GM10847 (cell line): ENCODE results near the gene VAV3.

Experiments used
- POLR2A ChIP-seq: IDR thresholded peaks from 2 replicates; pipeline ENCODE4 v1.6.1; 2011; ENCODE audit not compliant: insufficient read length; ENCODE audit errors: extremely low read depth

The VAV3 gene, protein sequence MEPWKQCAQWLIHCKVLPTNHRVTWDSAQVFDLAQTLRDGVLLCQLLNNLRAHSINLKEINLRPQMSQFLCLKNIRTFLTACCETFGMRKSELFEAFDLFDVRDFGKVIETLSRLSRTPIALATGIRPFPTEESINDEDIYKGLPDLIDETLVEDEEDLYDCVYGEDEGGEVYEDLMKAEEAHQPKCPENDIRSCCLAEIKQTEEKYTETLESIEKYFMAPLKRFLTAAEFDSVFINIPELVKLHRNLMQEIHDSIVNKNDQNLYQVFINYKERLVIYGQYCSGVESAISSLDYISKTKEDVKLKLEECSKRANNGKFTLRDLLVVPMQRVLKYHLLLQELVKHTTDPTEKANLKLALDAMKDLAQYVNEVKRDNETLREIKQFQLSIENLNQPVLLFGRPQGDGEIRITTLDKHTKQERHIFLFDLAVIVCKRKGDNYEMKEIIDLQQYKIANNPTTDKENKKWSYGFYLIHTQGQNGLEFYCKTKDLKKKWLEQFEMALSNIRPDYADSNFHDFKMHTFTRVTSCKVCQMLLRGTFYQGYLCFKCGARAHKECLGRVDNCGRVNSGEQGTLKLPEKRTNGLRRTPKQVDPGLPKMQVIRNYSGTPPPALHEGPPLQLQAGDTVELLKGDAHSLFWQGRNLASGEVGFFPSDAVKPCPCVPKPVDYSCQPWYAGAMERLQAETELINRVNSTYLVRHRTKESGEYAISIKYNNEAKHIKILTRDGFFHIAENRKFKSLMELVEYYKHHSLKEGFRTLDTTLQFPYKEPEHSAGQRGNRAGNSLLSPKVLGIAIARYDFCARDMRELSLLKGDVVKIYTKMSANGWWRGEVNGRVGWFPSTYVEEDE

DNA sequence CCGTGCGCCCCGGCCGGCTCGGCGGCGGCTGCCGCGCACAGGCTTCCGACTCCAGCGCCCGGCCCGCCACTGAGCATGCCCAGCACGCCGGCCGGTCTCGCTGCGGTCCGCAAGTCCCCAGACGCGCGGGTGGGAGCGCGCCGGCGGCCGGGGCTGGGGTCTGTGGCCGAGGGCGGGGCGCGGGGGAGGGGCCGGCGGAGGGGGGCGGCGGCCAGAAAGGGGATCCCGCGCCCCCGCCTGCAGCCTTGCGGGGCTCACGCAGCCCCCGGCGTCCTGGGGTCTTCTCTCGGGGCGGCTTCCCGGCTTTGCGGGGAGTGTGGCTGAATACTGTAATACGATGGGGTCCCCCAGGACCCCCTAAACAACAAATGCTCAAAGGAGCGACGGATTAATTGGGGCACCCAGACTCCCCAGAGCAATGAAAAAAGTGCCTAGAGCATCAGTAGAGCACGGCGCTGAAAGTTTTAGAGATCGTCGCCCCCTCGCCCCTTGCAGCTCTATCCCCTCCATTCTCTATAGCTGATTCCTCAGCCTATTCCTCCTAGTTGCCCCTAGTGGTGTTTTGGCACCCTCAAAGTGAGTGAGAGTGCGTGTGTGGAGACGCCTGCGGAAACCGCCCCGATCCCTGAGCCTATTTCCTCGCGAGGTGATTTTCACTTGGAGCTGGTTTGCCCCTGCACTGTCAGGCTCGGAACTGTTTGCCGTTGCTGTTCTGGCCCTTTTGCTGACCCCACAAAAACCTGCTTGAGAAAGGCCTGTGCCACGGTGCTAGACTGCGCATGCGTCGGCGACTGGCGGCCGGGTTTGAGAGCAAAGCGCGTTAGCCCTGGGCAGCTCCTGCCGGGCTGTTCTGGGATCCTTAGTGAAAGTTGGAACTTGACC is at the start of gene VAV3:
VAV3 (minus strand) TSS at position 71 of the 882 bp plus-strand sequence. CDS start 311 bp downstream, outside the sequence.
- TF ChIP-seq POLR2A = no peak

DNA sequence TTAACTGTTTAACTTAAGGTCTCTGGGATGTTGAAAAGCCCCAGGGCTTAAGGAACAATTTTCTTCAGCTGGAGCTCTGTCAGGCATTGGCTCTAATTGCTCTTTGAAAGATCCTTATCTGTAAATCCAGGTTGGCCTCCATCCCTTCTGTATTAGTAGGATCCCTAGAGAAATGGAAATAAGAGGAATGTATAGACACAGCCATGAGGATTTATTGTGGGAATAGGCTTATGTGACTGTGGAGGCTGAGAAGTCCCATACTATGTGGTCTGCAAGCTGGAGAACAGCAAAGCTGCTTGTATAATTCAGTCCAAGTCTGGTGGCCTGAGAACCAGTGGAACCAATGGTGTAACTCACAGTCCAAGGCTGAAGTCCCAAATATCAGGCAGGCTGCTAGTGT is 47.6 kb upstream of the VAV3 start:
- no peak for TF ChIP-seq POLR2A

DNA sequence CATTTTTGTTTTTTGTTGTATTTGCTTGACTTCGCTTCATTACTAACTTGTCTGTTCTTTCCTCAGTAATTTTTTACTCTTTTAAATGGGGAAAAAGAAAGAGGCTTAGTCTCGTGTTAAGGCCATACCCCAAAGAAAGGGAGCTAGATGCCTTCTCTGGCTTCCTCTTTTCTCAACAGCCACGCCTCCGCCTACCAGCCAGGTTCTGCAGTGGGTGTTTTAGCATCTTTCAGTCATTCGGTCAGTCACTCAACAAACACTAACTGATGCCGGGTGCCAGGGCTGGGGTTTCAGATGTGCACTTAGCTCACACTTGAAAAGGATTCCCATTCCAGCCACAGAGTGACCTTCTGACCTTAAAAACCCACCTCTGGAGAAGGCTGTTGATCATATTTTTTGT is 46.3 kb upstream of the VAV3 start:
- TF ChIP-seq POLR2A = no peak

DNA sequence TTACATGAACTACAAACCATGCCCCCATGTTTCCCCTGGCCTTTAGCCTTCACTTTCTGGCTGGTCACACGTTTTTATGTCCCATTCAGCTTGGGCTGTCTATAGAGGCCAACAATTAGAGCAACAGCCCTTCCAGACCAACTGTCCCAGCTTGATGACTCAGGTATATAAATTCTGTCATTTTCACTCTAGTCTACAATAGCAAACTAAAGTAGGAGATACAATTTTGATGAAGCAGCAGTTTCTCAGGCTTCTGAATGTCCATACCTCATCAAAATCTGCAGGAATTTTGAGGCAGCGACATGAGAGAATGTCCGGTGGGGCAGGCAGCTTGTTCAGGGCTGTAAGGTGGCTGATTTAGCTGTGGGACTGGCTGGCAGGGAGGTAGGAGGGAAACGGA is 45.6 kb upstream of the VAV3 start:
- no peak for TF ChIP-seq POLR2A

DNA sequence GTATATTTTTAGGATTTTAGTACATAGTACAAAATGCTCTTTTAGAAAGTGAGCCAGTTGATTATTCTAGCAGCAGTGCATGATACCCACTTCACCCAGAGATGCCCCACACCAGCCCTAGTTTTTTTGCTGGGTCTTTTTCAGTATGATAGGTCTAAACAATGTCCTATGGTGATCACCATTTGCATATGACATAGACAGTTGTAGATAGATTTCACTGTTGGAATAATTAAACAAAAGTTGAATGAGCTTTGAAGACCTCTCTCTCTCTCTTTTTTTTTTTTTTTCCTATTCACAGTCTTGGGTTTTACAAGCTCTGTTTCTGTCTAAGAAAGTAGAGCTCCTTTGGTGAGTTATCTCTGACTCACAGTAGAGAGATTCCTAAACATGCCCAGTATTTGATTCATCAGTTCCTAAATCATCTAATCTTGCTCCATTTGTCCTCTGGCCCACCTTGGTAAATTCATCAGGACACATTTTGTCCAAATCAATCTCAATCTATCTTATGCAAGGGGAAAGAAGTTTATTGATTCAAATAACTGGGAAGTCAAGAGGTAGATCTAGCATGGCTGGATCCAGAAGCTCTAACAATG is 44.7 kb upstream of the VAV3 start:
- no peak for TF ChIP-seq POLR2A

DNA sequence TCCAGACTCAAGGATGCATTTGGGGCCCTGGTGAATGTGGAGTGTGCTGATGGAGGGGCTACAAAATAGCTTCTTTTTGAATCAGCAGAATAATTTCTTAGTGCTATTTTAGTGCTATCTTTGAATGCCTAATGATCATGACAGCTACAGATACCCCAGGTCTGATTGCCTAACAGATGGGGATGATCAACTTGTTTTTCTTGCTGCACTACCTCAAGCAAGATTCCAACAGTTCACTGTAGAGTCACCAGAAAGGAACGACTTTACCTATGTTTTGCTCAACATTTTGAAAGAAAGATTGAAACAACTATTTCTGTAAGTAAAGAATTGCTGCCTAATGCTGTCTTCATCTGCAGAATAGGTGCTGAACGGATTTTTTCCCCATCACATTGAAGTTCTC is 42.6 kb upstream of the VAV3 start:
- TF ChIP-seq POLR2A = no peak

DNA sequence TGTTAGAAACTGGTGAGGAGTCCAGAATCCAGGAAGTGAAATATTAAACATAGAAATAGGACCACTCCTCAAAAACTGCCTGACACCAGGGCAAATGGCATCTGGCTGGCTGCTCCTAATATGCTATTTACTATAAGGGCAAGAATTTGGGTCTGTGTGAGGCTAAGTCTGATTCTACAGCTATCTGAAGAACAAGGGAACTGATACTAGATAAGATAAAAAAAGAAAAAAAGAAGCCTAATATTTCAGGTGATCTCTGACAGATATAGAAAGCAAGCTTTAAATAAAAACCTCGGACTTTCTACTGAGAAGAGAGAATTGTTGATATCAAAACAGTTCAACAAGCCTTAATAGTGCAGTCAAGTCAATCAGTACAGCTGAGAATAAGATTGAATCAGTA is 42.1 kb upstream of the VAV3 start:
- no peak for TF ChIP-seq POLR2A

DNA sequence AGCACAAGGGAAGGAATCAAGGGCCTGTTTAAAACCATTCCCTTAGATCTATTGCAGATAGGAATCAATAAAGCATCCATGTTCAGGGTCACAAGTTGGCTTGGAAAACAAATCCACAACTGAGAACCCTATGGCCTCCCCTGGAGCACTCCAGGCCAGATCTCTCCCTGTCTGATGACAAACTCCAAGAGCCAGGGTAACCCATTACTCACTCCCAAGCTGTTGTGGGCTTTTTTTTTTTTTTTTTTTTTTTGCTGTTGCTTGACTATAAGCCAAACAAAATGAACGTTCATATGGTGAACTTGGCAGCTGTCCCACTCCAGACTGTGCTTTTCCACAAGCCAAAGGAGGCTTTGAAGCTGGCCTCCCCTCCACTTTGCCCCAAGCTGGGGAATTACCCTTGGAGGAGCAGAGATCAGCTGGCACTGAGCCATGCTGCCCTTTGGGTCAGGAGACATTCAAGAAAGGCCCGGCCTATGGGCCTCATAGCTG is 35.7 kb upstream of the VAV3 start:
- TF ChIP-seq POLR2A = no peak

DNA sequence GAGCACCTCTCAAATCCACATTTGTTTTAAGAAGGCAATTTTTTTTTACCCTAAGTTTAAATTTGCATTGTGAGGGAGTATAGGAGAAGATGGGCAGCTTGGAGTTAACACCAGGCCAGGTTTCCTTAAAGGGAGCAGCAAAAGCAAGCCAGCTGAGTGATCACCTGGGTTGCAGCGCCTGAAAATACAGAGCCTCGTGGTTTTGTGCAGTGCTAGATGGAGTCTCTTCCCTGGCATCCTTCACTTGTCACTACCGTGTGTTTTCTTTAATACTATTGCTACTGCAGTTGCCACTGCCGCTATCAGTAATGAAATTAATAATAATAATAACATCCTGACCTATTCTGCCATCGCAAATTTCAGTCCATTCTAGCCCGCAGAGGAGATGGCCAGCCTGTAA is 35.2 kb upstream of the VAV3 start:
- no peak for TF ChIP-seq POLR2A

DNA sequence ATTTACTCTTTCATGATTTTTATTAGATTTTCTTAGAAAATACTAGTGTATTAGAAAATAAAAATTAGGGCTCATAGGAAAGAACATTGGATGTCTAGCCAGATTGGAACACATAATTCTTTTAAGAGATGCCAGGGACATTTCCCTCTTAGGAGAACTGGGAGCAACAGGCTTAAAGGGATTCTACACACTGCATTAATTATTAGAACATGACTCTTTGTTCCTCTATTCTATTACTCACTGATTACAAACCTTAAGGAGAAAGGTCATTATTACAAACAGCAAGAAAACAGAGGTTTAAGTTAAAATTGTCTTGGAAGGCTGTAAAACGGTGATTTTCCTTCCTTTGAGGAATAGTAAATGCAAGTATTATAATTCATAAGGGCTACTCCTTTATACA is 32.9 kb upstream of the VAV3 start:
- TF ChIP-seq POLR2A = no peak

DNA sequence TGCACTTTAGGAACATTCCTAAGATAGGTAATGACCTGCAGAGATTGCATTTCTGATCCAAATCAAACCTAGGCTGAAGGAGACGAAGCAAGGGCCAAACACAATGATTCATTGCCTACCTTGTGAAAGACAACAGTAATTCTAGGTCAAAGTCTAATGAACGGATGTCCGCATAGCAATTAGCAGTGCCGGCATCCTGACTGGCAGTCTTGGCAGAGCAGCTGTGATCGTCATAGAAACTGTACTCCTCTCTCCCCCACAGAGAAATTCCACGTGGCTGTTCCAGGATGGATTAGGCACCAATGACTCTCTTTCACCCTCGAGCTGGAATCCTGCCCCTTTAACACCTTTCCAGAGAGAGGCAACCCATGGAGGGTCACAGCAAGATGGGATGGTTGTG is 28.9 kb upstream of the VAV3 start:
- no peak for TF ChIP-seq POLR2A

DNA sequence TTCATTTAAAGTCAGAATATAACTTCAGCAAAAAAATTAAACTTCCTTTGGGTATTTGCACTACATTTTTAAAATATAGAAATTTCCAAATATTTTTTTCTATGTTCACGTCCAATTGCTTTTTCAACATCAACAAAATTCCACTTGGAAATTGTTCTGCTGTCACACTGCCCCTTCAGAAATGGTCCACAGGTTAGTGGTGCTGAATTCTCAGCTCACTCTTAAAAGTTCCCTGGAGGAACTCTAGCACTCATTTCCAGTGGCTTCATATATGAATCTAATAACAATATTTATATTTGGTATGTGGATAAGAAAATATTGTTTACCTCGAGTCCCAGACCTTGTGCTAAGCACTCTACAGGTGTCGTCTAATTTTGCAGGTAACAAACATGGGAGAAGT is 27.4 kb upstream of the VAV3 start:
- no peak for TF ChIP-seq POLR2A

DNA sequence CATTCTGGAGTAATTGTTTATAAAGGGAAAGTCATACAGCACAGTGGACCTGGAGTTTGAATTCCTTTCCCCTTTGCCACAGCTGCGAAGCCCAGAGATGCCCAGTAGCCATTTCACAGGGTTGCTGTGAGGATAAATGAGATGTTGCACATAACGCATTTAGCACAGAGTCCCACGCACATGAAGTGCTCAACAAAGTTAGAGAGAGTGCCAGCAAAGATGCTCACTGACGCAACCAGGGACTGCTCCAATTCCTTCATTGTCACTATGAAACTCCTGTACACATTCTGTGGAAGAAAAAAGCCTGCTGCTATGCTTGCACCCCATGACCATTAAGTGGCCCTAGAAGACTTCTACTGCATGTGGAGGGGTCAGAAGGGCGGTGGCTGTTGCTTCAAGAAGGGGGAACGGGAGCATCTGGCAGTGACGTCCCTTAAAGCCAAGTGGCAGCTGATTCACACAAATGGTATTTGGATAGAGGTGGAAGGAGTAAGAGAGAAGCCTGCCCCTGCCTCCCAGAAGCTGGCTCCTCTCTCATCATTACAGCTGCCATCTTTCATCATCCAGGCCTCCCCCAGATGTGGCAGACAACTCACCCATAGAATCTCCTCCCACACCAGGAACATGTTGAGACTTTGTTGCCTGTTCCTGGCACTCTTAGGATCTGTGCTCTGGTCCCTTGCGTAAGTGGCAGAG is 26.5 kb upstream of the VAV3 start:
- no peak for TF ChIP-seq POLR2A

DNA sequence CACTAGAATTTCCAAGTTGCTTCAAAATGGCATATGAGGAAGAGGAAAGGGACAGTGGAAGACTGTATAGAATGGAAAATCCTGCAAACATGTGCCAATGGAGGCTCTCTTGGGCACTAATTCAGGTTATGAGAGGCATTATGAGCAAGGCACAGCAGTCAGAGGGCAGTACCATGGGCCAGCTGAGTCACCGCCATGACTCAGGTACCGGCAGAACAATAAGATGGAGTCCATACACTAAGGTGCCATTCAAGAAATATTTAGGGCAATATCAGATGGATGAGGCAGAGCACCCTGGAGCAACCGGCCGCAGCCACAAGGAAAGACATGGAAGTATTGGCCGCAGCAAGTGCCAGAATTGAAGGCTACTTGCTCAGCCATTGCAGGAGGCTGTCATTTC is 25.6 kb upstream of the VAV3 start:
- no peak for TF ChIP-seq POLR2A

DNA sequence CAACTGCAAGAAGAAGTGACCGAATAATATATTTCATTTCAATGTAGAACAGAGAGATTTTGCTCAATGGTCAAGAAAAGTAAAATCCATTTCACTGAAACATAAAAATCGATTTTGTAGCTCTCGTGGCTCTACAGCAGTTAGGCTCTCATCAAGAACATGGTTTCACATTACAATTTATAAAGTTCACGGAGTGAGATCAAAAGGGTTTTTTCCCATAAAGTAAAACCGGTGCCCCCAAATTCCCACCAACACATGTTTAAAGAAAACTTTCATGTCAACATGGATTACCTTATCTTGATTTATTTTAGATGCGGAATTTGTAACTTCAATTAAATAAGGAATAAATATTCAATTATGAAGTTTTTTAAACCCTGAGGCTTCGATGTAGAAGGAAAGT is 16.3 kb upstream of the VAV3 start:
- no peak for TF ChIP-seq POLR2A

DNA sequence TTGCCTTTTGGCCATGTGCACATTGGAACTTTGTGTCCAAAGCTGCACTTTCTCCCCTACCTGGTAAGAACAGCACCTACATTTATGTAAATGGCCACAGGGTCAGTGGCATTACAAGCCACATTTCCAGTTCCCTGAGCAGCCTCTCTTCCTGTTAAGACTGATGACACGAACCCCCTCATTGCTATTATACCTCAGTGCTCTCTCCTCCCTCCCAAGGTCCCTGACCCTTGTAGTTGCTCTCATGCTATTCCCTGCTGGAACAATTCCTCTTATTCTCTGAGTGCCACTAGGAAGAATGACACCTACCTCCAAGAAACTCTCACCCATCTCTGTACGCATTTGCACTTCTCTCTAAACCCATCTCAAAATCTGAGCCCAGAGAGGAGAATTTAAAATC is 14.9 kb upstream of the VAV3 start:
- no peak for TF ChIP-seq POLR2A
